GM18502 (cell line): Measurements from ENCODE around the gene RTRAF.

Experiments used
- ATAC-seq: cut with Tn5 transposase; IDR thresholded peaks from one replicate; pipeline ENCODE4 v1.9.1; 2021; ENCODE audit warnings: mild to moderate bottlenecking; ENCODE audit not compliant: unreplicated experiment, poor library complexity

The RTRAF gene

DNA sequence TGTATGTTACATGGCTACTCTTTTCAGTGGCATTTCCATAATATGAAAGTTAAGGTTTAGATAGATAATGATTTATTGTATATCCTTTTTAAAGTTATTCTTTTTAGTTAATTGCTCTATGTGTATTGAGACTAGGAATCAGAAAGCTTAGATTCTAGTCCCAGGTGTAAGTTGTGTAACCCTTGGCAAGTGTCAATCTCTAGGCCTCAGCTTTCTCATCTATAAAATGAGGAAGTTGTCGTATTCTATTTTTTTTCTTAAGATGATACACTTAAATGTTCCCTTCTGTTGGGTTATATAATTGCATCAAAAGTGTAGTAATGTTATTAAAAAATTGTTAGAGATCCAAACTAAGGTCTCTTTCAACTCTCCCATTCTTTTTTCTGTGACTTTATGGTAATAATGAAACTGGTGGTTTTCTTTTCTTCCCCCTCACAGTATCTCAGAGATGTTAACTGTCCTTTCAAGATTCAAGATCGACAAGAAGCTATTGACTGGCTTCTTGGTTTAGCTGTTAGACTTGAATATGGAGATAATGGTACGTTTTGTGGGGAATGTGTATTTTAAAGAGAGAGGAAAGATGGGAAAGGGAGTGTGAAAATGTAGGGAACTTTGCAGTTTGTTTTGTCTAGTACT, 4.1 kb downstream of the RTRAF start:
- ATAC-seq, result no peak

DNA sequence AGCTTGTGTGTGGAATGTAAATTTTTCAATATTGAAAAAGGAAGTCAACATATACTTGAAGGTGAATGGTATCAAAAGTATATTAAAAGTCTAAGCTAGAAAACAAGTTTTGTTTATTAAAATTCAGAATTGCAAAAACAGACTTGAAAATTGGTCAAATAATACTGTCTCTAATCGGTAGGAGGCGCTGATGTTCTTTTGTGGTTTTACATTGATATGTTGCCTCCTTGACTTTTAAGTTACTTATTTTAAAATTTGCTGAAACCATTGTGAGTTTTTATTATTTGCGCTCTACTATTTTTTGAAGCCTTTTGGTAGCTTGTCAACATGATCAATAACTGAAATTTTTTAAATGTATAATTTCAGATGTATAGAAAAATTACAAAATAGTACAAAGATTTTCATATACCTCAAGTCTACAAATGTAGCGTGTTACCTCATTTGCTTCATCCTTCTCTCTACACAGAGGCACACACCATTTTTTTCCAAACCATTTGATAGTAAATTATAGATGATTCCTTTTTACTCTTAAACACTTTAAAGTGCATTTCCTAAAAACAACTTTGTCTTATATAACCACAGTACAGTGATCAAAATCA, 6.9 kb downstream of the RTRAF start:
- no peak for ATAC-seq

GRCh38 chr14:51998348-51998747, 9.0 kb downstream of the RTRAF start:
- ATAC-seq, result no peak

- ATAC-seq, result no peak
These were observed 9.7 kb downstream of the RTRAF start for GRCh38 chr14:51999084-51999483.

- no peak for ATAC-seq
These were observed 10.8 kb downstream of the RTRAF start for GRCh38 chr14:52000019-52000582.

GRCh38 chr14:52000696-52001095, 11.3 kb downstream of the RTRAF start:
- ATAC-seq, result no peak

- no peak for ATAC-seq
These were observed 13.2 kb downstream of the RTRAF start for GRCh38 chr14:52002542-52002941.

DNA sequence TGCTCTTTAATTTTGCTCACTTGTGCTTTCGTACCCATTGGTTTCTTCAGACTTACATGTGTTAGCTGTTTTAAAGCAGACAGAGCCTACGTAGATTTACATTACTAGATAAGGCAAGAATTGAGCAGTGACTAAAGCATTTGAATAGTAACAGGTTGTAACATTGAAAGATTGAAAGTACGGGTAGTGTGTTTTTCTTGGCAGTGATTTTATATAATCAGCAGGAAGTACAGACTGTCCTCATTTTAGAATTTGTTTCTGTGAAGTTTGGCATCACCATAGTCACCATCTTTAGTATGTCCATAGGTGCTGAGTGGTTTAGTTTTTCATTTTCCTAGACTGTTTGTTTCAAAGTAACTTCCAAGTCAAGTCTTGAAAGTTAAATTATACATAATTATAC, 14.0 kb downstream of the RTRAF start:
- ATAC-seq, result no peak

- no peak for ATAC-seq
These were observed 16.3 kb downstream of the RTRAF start for GRCh38 chr14:52005625-52006024.

GRCh38 chr14:52006361-52006760, 17.0 kb downstream of the RTRAF start:
- ATAC-seq, result no peak

DNA sequence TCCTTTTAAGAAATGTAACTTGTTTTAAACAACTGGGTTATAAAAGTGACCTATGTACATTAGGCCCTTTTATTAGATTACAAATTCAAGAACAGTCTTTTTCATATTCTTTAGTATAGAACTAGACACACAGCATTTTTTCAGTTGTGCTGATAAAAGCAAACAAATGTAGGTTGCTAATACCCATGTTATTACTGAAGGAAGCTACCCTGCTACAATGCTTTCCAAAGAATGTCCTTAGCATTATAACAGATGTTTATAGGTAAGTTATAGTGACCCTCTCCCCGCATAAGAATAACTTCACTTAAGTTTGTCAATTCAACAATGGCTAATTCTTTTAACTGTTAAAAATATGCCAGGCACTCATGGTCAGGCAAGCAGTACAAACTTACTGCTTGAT, 17.9 kb downstream of the RTRAF start:
- ATAC-seq, result no peak

GRCh38 chr14:52007637-52008036, 18.3 kb downstream of the RTRAF start:
- no peak for ATAC-seq

- ATAC-seq, result no peak
These were observed 18.8 kb downstream of the RTRAF start for GRCh38 chr14:52008136-52008535.

- ATAC-seq, result no peak
These were observed 20.9 kb downstream of the RTRAF start for GRCh38 chr14:52010173-52010693.

GRCh38 chr14:52011523-52011922, 22.2 kb downstream of the RTRAF start:
- no peak for ATAC-seq

DNA sequence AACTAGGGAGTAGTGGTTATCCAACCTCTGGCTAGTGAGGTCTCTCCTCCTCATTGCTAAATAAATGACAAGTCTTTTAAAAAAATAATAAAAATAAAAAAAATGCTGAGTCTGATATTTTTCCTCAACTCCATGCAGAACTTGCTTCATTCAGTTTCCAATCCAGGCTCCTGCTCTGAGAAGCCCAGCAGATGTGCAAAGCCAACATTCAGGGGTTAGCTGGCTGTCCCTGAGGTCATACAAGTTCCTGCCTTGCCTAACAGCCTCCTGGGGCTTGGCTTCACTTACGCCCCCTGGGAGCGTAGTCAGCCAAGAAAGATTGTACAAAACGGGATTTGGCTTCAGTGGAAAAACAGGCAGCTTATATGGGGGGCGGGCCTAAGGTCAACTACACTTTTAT, 23.3 kb downstream of the RTRAF start:
- no peak for ATAC-seq

GRCh38 chr14:52013984-52014600, 24.7 kb downstream of the RTRAF start:
- ATAC-seq, result no peak

- no peak for ATAC-seq
These were observed 25.4 kb downstream of the RTRAF start for GRCh38 chr14:52014601-52015267.

DNA sequence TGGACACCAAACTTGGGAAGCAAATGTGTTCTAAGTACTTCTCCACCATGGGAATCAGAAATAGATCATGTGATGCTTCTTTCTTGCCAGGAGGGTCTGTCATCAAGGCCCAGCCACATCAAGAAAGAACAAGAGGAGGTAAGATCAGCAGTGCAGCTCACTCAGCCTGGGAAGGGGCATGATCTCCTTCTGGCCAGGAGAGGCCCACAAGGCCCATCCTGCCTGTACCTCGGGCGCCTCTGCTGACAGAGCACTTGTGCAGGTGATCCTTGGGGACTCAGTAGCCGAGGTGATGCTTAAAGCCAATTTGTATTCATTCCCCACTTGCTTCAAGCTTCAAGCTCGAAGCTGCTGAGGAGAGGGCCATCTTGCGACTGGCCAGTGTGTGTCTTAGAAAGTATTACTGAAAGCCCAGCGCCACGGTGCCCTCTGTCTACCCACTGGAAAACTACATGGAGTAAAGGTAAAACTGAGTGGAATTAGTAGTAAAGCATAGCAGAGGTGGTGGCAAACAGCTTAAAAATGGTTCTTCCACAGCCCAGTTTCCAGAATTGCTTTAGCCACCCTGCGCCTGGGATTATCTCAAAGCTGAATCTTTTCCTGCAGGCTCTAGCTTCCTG, 26.2 kb downstream of the RTRAF start:
- no peak for ATAC-seq

DNA sequence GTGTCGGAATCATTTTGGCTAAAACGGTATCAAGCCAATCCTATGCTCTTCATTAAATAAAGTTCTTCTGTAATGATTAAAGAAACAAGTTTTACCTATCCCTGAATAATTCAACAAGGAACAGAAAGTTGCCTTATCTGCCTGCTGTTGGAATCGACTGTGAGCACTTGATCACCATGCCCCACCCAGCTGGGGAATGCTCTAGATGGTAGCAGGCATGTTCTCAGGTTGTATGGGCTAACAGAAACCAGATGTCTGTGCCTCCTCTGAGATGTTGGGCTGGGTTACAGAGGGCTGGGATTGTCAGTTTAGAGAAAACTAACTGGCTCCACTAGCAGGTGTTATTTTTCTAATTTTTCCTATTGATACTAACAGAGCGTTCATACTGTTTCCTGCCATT, 28.9 kb downstream of the RTRAF start:
- no peak for ATAC-seq
